GM18867 (cell line): ENCODE measurements around the gene RAE1.

ENCODE experiments used
- ATAC-seq: cut with Tn5 transposase; IDR thresholded peaks from one replicate; pipeline ENCODE4 v1.9.1; 2021; ENCODE audit warnings: mild to moderate bottlenecking, moderate library complexity; ENCODE audit not compliant: unreplicated experiment

The RAE1 gene

GRCh38 chr20:57385940-57386339, 34.9 kb downstream of the RAE1 start:
- no peak for ATAC-seq

- ATAC-seq, result no peak
These were observed 35.7 kb downstream of the RAE1 start for GRCh38 chr20:57386762-57387161.

GRCh38 chr20:57387463-57387862, 36.4 kb downstream of the RAE1 start:
- ATAC-seq, result no peak

DNA sequence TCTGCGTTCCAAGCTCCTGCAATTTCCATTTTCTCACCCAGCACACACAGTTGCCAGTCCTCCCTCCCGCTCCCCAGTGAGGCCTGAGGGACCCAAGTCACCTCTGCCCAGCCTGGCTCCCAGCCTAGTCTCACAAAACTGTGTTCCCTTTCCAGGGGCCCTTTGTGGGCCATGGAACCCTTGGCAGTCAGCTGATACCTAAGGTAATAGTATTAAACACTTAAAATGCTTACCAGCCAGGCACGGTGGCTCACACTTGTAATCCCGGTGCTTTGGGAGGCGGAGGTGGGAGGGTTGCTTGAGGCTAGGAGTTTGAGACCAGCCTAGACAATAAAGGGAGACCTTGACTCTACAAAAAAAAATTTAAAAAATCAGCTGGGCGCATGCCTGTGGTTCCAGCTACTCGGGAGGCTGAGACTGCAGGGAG, 36.9 kb downstream of the RAE1 start:
- no peak for ATAC-seq

DNA sequence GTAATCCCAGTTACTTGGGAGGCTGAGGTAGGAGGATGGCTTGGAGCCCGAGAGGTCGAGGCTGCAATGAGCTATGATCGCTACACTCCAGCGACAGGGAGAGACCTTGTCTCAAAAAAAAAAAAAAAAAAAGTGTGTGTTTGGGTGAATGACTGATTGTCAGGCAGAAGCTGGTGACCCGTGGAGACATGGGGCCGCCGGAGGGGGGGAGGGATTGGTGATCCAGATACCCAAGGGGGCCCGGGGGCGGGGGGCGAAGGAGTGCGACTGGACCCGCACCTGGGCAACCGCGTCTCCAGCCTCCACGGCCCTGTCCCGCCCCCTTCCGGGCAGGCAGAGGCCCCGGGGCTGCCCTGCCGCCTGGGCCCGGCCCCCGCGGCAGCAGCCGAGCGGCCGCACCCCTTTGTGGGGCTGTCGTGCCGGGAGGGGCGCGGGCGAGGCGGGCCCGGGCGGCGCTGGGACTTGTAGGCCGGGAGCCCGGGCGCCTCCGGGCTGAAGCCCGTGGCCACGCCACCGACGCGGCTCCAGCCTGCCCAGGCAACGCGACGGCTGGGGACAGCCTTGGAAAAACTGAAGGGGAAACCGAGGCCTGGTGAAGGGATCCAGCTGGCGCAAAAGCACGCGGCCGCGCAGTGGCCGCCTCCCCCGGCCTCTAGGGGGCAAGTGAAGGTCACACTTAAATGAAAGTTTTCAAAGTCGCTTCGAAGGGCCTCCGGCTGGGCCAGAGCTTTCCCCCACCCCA, 38.1 kb downstream of the RAE1 start:
- ATAC-seq, result peak; percentile 32

DNA sequence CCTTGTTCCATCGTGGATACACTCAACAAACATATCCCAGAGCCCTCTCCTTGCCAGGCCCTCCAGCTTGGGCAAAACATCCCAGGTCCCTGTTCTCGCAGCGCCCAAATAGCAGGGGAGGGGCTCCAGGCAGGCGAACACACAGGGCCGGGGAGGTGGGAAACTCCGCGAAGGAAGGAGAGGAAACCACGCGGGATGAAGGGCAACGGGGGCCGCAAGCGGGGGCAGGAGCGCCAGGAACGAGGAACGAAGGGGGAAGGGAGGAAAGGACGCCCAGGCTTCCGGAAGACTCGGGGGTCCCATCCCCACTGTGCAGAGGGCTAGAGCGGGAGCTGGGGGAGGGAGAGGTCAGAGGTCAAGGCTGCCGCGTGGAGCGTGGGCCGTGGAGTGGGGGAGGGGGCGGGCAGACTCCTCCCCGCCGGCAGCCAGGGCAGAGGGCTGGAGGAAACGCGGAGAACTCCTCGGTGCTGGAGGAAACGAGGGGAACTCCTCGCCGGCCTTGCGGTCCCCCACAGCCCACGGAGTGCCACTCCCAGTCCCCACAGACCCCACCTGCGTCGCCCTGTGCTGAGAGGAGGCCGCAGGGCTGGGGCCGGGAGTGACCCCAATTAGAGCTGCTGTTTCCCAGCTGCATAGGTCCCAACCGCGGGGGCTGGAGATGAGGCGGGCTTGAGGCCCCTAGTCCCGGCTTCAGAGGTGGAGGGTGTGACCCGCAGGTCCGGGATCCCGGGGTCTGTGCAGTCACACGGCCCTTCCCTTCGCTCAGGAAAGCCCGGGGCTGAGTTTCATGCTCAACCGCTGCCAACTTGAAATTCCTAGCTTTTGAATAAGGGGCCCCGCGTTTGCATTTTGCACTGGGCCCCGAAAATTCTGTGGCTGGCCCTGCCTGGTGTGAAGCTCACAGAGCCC, 38.9 kb downstream of the RAE1 start:
- no peak for ATAC-seq

- ATAC-seq, result peak; percentile 62
These were observed 39.8 kb downstream of the RAE1 start, which contains the start of gene RBM38 for GRCh38 chr20:57390604-57391438. Gene RBM38, plus strand, starts transcription at chr20:57391396. Its CDS starts 186 bp downstream, at chr20:57391582.

- peak; percentile 6 for ATAC-seq
These were observed 40.6 kb downstream of the RAE1 start for GRCh38 chr20:57391439-57392301.

- no peak for ATAC-seq
These were observed 41.6 kb downstream of the RAE1 start for GRCh38 chr20:57392512-57393271.

GRCh38 chr20:57393321-57394120, 42.5 kb downstream of the RAE1 start:
- no peak for ATAC-seq

DNA sequence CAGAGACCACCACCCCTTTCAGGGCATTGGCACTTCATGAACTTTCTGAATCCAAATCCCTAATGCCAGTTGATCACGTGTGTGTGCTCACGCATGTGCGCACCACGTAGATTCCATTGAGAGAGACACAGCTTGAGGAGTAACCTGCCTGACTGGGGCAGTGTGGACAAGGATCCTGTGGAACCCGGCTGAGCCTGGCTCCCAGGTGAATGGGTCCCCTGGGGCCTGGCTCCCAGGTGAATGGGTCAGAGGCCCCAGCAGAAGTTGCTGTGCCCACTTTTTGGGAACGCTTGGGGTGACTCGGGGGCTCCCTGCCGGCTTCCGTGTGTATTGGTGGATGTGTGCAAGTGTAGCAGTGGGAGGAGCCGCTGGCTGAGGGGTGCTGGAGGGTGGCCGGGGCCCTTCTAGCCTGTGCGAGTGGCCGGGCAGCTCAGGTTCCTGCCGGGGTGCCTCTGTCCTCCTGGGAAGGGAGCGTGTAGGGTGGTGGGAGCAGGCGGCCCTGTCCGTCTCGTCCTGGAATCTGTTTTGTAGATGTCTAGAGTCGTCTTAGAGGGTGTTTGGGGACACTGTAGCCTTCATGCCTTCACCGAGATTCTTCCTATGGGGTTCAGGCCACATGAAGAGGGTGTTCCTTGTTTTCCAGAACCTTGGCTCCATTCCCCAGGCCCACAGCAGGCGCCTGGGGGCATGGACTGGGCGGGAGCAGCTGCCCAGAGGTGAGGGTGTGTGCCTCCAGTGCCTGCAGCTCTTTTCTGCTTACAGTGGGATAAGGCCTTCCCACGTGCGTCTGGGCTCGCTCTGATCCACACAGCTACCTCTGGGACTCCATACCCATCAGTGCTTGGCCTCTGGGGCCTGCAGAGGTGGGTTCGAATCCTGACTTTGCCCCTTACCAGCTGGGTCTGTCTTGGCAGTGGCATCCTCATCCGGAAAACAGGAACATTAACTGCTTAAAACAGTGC, 43.3 kb downstream of the RAE1 start:
- no peak for ATAC-seq

- no peak for ATAC-seq
These were observed 44.3 kb downstream of the RAE1 start for GRCh38 chr20:57395111-57395966.

- ATAC-seq, result no peak
These were observed 45.3 kb downstream of the RAE1 start for GRCh38 chr20:57396212-57396983.

DNA sequence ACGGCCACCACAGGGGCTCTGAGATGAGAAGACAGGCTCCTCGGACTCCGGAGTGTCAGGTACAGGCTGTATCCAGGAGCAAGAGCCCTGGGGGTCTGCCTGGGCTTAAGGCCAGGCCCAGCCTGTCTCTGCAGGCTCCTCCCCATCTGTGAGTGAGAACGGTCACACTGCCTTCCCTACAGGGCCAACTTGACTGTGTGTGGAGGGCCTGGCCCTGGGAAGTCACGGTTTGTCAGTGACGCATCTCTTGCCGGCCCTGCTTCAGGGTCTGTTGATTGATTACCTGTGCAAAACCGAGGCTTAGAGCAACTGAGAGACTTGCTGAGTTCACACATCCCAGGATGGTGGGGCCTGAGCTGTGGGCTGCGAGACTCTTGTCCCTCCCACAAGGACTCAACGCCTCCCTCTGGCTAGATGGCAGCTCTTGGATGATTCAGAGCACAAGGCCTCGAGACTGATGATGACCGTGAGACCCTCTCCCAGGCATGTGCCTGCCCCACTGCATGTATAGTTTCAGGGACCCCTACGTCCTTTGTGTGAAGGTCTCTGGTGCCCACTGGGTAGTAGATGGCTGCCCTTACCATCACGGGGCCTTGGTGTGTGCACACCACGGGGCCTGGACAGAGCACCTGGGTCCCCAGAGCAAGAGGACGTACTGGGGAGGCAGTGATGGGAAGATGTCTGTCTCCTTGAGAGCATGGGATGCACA, 46.1 kb downstream of the RAE1 start:
- no peak for ATAC-seq

DNA sequence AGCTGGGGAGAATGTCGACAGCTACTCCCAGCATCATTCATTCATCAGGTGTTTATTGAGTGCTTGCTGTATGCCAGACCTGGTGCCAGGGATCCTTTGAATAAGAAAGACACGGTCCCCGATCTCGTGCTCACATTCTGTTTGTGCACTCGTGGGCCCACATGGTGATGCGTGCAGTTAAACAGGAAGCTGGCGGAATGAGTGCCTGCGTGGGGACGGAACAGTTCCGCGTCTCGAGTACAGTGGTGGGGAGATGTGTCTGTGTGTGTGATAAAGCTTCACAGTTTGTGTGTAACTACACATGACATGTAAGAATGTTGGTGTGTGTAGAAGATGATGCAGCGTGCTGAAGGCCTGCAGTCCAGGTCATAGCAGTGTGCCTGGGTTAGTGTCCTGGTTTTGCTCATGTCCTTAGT, 46.6 kb downstream of the RAE1 start:
- peak; percentile 0 for ATAC-seq
